ENCODE measurements around the gene VAPB.

VAPB gene

GRCh38 chr20:58495623-58496428 is 106.8 kb downstream of the VAPB start:
- no peak for TF ChIP-seq ZNF274 (IDR thresholded peaks at IDR 0.05; ENCODE audit: low read depth, low read length)
- no peak overlapping the region for H3K4me3 ChIP-seq (ENCODE audit: low read length)

DNA sequence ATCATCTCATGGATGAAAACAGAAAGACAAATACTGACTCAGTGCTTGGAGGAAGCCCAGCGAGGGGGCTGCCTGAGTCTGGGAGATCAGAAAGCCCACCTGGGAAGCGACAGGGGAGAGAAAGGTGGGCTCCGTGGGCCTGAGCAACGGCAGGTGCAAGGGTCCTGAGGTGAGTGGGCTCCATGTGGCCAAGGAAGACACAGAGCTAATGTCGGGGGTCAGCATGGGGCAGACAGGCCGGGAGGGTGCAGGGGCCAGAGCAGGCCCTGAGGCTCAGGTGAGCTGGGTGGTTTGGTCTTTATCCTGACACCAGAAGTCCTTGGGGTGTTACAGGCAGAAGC is 107.4 kb downstream of the VAPB start:
- TF ChIP-seq ZNF274 (IDR thresholded peaks at IDR 0.05; ENCODE audit: low read depth, low read length), result no peak

GRCh38 chr20:58497076-58497641 is 108.1 kb downstream of the VAPB start:
- TF ChIP-seq ZNF274 (IDR thresholded peaks at IDR 0.05; ENCODE audit: low read depth, low read length), result no peak
- no peak overlapping the region for H3K4me3 ChIP-seq (ENCODE audit: low read length)

More for the DNA sequence above, 107.4 kb downstream of the VAPB start:
- no peak overlapping the region for H3K4me3 ChIP-seq (ENCODE audit: low read length)

GRCh38 chr20:58497724-58498469 is 108.9 kb downstream of the VAPB start:
- no peak for TF ChIP-seq ZNF274 (IDR thresholded peaks at IDR 0.05; ENCODE audit: low read depth, low read length)

GRCh38 chr20:58498470-58499068 is 109.5 kb downstream of the VAPB start:
- no peak overlapping the region for H3K4me3 ChIP-seq (ENCODE audit: low read length)
- no peak for TF ChIP-seq ZNF274 (IDR thresholded peaks at IDR 0.05; ENCODE audit: low read depth, low read length)

More at GRCh38 chr20:58497724-58498469, 108.9 kb downstream of the VAPB start:
- H3K4me3 ChIP-seq (ENCODE audit: low read length), result no peak overlapping the region

DNA sequence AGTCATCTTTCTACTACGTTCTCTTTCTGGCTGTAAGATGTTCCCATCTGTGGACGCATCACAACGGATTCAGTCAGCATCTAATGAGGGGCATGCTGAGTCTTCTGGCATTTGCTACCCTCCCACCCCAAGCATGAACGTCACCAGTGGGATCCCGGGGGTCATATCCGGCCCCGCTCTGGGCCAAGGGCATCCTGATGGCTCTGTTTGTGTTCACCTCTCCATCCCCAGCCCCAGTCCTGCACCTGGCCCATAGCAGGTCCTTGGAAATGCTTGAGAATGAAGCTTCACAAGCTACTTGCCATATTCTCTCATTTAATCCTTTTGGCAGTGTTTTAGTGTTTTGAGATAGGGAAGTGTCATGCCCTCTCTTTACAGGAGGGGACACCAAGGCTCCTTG is 111.2 kb downstream of the VAPB start:
- H3K4me3 ChIP-seq (ENCODE audit: low read length), result no peak overlapping the region
- no peak for TF ChIP-seq ZNF274 (IDR thresholded peaks at IDR 0.05; ENCODE audit: low read depth, low read length)
